Muscle of leg (tissue), 11 donors: ENCODE data around the gene SLIT3. TPM values are rescaled to one million over a fixed set of nuclear protein-coding genes. Genes with fewer than 3 reads are reported as not detected.
"Not testable (repeated sequence)": the region's sequence is repeated elsewhere in the genome, so short reads cannot be mapped to it uniquely, and the experiment has no call there.

ENCODE experiments used
- DNase-seq: peaks from one replicate; pipeline ENCODE4 v3.0.0; 2013
- H3K27ac ChIP-seq: one replicate; pipeline ENCODE4 v1.5.1; 2013; ENCODE audit warnings: mild to moderate bottlenecking, low read length, control low read depth
- H3K27me3 ChIP-seq: one replicate; pipeline ENCODE4 v1.6.1; 2013; ENCODE audit warnings: low read length; ENCODE audit not compliant: control insufficient read depth, insufficient read depth
- H3K36me3 ChIP-seq: one replicate; pipeline ENCODE4 v1.6.1; 2013; ENCODE audit warnings: low read length; ENCODE audit not compliant: control insufficient read depth, insufficient read depth
- H3K4me1 ChIP-seq: one replicate; pipeline ENCODE4 v1.6.1; 2013; ENCODE audit warnings: low read length; ENCODE audit not compliant: control insufficient read depth, insufficient read depth
- H3K4me3 ChIP-seq: one replicate; pipeline ENCODE4 v1.5.1; 2013; ENCODE audit warnings: low read length, control low read depth
- H3K9me3 ChIP-seq: replicated peaks from 2 replicates; pipeline ENCODE4 v1.6.1; 2013; ENCODE audit warnings: low read depth, low read length; ENCODE audit not compliant: control insufficient read depth
- WGBS: methylation state at CpG from one replicate; pipeline ENCODE4 v1.1.5; 2013; ENCODE audit warnings: missing lambda C conversion rate; ENCODE audit not compliant: insufficient coverage; 5-methylcytosine and 5-hydroxymethylcytosine counted together
- polyA plus RNA-seq, 8 donors: library from polyadenylated mRNA; unstranded; fragments of 120-200 nt; gene quantifications; one replicate each; pipeline versions ENCODE4 v1.2.1 to v1.2.3, GENCODE V29; 2013; ENCODE audit warnings: inconsistent platforms in 1 of 8, low replicate concordance in 1 of 8; ENCODE audit not compliant: insufficient read length in 8 of 8, insufficient read depth in 1 of 8
- total RNA-seq: library from RNA; stranded (reverse); fragments of 120-200 nt; gene quantifications from one replicate; pipeline ENCODE4 v1.2.4, GENCODE V29; 2013

Gene SLIT3
- total and polyA plus RNA-seq, 9 donors, result 5.2 to 36.4 (median 12.2) TPM

DNA sequence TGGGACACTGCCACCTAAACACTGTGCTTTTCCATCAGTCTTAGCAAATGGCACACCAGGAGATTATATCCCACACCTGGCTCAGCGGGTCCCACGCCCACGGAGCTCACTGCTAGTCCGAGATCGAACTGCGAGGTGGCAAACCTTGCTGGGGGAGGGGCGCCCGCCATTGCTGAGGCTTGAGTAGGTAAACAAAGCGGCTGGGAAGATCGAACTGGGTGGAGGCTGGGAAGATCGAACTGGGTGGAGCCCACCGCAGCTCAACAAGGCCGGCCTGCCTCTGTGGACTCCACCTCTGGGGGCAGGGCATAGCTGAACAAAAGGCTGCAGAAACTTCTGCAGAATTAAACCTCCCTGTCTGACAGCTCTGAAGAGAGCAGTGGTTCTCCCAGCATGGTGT, 670.0 kb downstream of the SLIT3 start:
- H3K4me1 ChIP-seq, DNase-seq, H3K4me3 ChIP-seq, H3K27me3 ChIP-seq, H3K9me3 ChIP-seq, H3K27ac ChIP-seq, H3K36me3 ChIP-seq: not testable (repeated sequence)
- WGBS, result 97% methylated on average over 10 of the region's 13 CpGs

GRCh38 chr5:168624850-168625364, 676.0 kb downstream of the SLIT3 start:
- Histone ChIP-seq H3K4me3 (no peak overlapping the region), H3K27me3 (no peaks in the 10 kb centered on the region), H3K9me3 (no peaks in the 10 kb centered on the region), H3K4me1 (no peaks in the 10 kb centered on the region), H3K36me3 (no peaks in the 10 kb centered on the region), H3K27ac (no peak overlapping the region)
- WGBS, result 83% methylated on average over 1 of the region's 3 CpGs
- DNase-seq, result no peak

- Histone ChIP-seq H3K27ac (no peak overlapping the region), H3K9me3 (no peaks in the 10 kb centered on the region), H3K36me3 (no peaks in the 10 kb centered on the region), H3K4me1 (no peaks in the 10 kb centered on the region), H3K27me3 (no peaks in the 10 kb centered on the region), H3K4me3 (no peak overlapping the region)
- no peak for DNase-seq
- no CpG with 5 or more reads among the region's 1 CpG for WGBS
Observed at GRCh38 chr5:168620807-168621206, 680.1 kb downstream of the SLIT3 start.

DNA sequence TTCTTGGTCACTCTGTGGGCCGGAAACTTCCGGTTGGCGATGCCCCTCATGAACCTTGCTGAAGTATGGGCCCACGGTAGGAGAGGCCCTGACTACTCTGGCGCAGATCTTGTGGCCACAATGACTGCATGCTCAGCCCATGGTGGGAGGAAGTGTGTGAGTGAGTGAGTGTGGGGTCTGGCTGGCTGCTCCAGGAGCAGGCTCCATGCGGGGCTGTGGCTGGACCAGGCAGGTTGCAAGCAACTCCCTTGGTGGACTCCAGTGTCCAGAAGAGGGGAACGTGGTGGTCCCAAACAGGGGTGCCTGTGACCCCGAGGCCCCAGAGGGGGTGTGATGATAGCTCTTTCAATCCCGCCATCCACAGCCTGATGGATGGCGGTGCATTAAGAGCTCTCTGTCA, 686.3 kb downstream of the SLIT3 start:
- Histone ChIP-seq H3K4me3 (no peak overlapping the region), H3K36me3 (no peaks in the 10 kb centered on the region), H3K27me3 (no peaks in the 10 kb centered on the region), H3K27ac (no peak overlapping the region), H3K4me1 (no peaks in the 10 kb centered on the region), H3K9me3 (no peaks in the 10 kb centered on the region)
- 89% methylated on average over 8 of the region's 10 CpGs for WGBS
- no peak for DNase-seq

DNA sequence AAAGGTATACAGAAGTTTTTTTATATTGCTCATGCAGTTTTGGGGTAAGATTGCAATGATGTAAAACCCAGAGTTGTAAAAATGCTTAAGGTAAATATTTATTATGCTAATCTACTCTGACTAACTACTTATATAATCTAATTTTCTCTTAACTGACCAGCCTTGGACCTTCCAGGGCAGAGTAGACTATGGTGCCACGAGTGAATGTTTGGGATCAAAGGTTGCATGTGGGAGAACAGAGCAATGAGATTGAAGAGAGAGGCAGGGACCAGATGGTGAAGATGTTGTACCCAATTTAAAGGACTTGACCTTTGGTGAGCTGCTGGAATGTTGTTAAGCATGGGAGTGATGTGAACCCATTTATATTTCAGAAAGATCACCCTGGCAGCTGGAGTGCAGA, 686.9 kb downstream of the SLIT3 start:
- H3K4me1 ChIP-seq, result no peaks in the 10 kb centered on the region
- WGBS, result 50% methylated on average over 1 of the region's 1 CpG

GRCh38 chr5:168613396-168613795, 687.5 kb downstream of the SLIT3 start:
- Histone ChIP-seq H3K27me3 (no peaks in the 10 kb centered on the region), H3K9me3 (no peaks in the 10 kb centered on the region), H3K4me3 (no peak overlapping the region), H3K27ac (no peak overlapping the region), H3K36me3 (no peaks in the 10 kb centered on the region), H3K4me1 (no peaks in the 10 kb centered on the region)
- no CpG with 5 or more reads among the region's 2 CpGs for WGBS
- DNase-seq, result no peak

More for the DNA sequence above, 686.9 kb downstream of the SLIT3 start:
- no peak for DNase-seq
- Histone ChIP-seq H3K4me3 (no peak overlapping the region), H3K9me3 (no peaks in the 10 kb centered on the region), H3K27me3 (no peaks in the 10 kb centered on the region), H3K27ac (no peak overlapping the region), H3K36me3 (no peaks in the 10 kb centered on the region)

DNA sequence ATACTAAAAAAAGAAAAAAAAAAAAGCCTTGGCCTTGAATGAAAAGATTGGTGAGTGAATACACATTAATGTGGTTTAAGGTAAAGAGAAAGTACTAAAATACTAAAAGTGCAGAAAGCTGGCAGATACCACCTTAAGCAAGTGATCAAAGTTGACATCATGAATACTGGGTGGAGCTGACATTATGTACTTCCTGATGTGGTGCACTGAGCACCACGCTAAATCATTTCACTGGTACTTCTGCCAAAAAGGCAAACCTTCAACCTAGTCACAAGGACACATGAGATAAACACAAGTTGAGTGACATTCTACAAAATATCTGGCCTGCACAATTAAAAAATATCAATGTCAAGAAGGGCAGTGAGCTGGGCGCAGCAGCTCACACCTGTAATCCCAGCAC, 687.9 kb downstream of the SLIT3 start:
- H3K4me1 ChIP-seq, result no peaks in the 10 kb centered on the region
- no peaks in the 10 kb centered on the region for H3K36me3 ChIP-seq
- no peaks in the 10 kb centered on the region for H3K27me3 ChIP-seq
- no peaks in the 10 kb centered on the region for H3K9me3 ChIP-seq
- H3K4me3 ChIP-seq, result no peak overlapping the region
- no peak for DNase-seq
- 57% methylated on average over 1 of the region's 2 CpGs for WGBS
- H3K27ac ChIP-seq, result no peak overlapping the region

DNA sequence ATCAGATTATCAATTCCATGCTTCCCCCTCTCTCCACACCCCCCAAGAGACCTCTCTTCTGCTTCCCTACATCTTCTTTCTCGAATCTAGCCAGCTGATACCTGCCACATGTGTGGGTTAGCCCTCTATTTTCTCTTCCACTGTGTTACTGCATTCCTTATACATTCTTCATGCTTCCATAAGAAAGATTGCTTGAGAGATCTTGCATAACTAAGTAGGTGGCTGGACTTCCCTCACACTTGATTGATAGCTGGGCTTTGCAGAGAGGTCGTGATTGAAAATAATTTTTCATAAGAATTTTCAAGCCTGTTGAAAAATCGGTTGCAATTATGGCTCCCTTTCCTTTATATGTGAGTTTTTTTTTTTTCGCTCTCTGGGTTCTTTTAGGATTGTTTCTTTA, 688.8 kb downstream of the SLIT3 start:
- Histone ChIP-seq H3K9me3 (no peaks in the 10 kb centered on the region), H3K27ac (no peak overlapping the region), H3K36me3 (no peaks in the 10 kb centered on the region), H3K4me3 (no peak overlapping the region), H3K4me1 (no peaks in the 10 kb centered on the region), H3K27me3 (no peaks in the 10 kb centered on the region)
- WGBS, result no CpG with 5 or more reads among the region's 4 CpGs
- no peak for DNase-seq
